ENCODE results near the gene BCL2L14.

The BCL2L14 gene

DNA sequence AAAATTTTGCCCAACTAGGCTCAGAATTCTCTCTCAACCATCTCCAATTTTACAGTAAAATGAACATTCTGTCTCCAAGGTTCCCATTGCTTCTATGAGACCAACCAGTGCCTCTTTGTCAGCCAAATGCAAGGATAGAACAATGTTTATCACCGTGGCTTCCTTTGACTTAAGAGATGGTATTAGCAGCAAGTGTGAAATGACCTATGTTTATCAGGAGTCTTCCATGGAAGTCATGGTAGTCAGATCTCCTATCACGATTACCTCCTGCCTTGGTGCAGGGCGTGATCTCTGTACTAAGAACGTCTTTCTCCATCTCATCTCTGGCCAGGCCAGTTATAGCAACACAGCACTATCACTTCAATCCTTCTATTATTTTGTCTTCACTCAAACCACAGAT, 6.1 kb upstream of the BCL2L14 start:
- DNase-seq: no peak

DNA sequence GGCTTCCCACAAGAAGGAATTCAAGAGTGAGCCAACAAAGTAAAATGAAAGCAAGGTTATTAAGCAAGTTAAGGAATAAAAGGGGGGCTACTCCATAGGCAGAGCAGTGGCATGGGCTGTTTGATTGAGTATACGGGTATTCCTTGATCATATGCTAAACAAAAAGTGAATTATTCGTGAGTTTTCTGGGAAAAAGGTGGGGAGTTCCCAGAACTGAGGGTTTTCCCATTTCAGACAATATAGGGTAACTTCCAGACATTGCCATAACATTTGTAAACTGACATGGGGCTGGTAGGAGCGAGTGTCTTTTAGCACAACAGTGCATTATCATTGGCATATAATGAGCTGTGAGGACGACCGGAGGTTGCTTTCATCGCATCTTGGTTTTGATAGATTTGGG, 2.0 kb upstream of the BCL2L14 start:
- DNase-seq: no peak

- DNase-seq: no peak
Observed at GRCh38 chr12:12069821-12070548, 754 bp upstream of the BCL2L14 start.

- DNase-seq: no peak
Observed at GRCh38 chr12:12072064-12072760, 1.5 kb downstream of the BCL2L14 start.

DNA sequence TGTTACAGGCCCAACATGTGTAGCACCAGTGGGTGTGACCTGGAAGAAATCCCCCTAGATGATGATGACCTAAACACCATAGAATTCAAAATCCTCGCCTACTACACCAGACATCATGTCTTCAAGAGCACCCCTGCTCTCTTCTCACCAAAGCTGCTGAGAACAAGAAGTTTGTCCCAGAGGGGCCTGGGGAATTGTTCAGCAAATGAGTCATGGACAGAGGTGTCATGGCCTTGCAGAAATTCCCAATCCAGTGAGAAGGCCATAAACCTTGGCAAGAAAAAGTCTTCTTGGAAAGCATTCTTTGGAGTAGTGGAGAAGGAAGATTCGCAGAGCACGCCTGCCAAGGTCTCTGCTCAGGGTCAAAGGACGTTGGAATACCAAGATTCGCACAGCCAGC, 8.6 kb downstream of the BCL2L14 start:
- no peak for DNase-seq

- DNase-seq: no peak
Observed at GRCh38 chr12:12081836-12082497, 11.2 kb downstream of the BCL2L14 start.

GRCh38 chr12:12083688-12084087, 12.9 kb downstream of the BCL2L14 start:
- DNase-seq: no peak

- DNase-seq: no peak
Observed at GRCh38 chr12:12086362-12086761, 15.6 kb downstream of the BCL2L14 start.

DNA sequence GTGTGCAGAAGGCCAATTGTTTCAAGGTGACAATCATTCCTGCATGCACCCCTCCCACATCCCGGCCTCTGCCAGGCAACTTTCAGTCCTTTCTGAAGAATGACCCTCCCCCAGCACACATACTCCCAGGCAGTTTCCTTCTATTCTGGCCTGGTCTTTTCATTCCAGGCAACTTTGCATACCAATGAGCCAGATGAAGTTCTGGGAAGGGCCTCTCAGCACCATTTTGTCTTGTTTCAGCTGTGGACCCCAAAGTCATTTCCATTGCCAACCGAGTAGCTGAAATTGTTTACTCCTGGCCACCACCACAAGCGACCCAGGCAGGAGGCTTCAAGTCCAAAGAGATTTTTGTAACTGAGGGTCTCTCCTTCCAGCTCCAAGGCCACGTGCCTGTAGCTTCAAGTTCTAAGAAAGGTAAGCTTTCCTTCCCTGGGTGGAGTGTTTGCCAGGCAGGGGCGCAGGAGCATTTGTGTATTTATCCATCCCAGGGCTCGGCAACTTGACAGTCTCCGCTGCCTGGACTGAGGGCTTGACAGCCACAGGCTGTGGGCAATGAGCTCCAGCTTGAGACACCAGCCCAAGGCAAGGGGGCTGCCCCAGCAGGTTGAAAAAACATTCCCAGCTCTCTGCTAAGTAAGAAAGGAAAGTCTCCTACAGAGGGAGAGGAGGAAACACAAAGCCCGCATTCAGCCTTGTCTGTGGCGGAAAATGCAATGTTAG, 16.4 kb downstream of the BCL2L14 start:
- no peak for DNase-seq

GRCh38 chr12:12087693-12088034, 16.9 kb downstream of the BCL2L14 start:
- DNase-seq: no peak

GRCh38 chr12:12088147-12088546, 17.4 kb downstream of the BCL2L14 start:
- DNase-seq: no peak

GRCh38 chr12:12088761-12089160, 18.0 kb downstream of the BCL2L14 start:
- no peak for DNase-seq

GRCh38 chr12:12091071-12091470, 20.3 kb downstream of the BCL2L14 start:
- DNase-seq: no peak

GRCh38 chr12:12091977-12092663, 21.4 kb downstream of the BCL2L14 start:
- no peak for DNase-seq

DNA sequence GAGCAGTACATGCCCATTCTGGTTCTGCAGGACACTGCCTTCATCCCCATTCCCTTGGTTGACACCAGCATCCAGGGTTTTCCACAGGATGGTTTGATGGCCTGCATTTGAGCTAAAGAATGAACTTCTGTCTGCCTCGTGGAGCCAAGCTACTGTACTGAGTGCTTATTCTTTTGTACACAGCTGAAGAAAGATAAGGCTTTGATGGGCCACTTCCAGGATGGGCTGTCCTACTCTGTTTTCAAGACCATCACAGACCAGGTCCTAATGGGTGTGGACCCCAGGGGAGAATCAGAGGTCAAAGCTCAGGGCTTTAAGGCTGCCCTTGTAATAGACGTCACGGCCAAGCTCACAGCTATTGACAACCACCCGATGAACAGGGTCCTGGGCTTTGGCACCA, 23.7 kb downstream of the BCL2L14 start:
- DNase-seq: no peak

GRCh38 chr12:12095021-12095420, 24.3 kb downstream of the BCL2L14 start:
- DNase-seq: no peak

- no peak for DNase-seq
Observed at GRCh38 chr12:12097891-12098690, 27.4 kb downstream of the BCL2L14 start.

GRCh38 chr12:12098691-12099015, 27.9 kb downstream of the BCL2L14 start:
- DNase-seq: no peak

DNA sequence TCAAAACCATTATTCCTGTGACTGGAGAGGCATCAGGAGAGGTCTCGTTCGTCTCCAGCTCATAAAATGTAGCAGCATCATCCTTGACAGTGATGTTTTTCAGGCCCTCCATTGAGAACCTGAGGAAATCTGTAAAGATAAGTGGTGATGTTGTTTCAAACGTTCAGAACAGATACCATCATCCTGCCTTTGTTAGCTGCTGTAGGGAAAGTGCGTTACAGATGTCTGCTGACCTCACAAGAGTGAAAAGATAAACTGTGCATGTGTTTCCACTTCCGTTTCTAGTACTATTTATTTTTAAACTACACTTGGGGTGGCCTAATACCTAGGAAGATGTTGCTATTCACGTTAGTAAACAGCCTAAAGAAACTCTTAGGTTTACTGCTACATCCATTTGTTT, 28.4 kb downstream of the BCL2L14 start:
- DNase-seq: no peak

GRCh38 chr12:12107678-12108077, 36.9 kb downstream of the BCL2L14 start:
- no peak for DNase-seq

GRCh38 chr12:12108441-12109058, 37.8 kb downstream of the BCL2L14 start:
- no peak for DNase-seq
